PC-9 (cell line): ENCODE data around the gene CTNNA3. TPM values are rescaled to one million over a fixed set of nuclear protein-coding genes. Genes with fewer than 3 reads are reported as not detected.

Source experiments
- BruUV-seq: library from RNA; stranded (reverse); fragments of 400-500 nt; replicated peaks from 2 replicates; lab custom pipeline; 2021; lab: Mats Ljungman, UMichigan
- CTCF ChIA-PET: fragments of 300-600 bp; sonication (Branson Sonifier 250); formaldehyde crosslinking; loops from one replicate; lab custom pipeline; 2022; ENCODE audit warnings: antibody characterized with exemption; lab: Charles Lee
- POLR2A ChIA-PET: fragments of 300-600 bp; sonication (Branson Sonifier 250); formaldehyde crosslinking; loops from one replicate; lab custom pipeline; 2022; ENCODE audit warnings: antibody characterized with exemption; ENCODE audit not compliant: unreplicated experiment; lab: Charles Lee
- DNase-seq, 2 experiments: peaks; one replicate each; pipeline versions ENCODE4 v3.0.0 to v3.0.0-alpha.2; 2015 to 2022; ENCODE audit warnings: mixed read lengths in 1 of 2
- H2AFZ ChIP-seq: fragments of 200-600 bp; sonication (generic); 2 replicates; pipeline ENCODE4 v1.8.1; 2017; ENCODE audit warnings: antibody characterized with exemption
- H3F3A ChIP-seq: fragments of 200-600 bp; sonication (generic); 2 replicates; pipeline ENCODE4 v1.8.1; 2017; ENCODE audit warnings: antibody characterized with exemption, mild to moderate bottlenecking, low read depth; ENCODE audit not compliant: insufficient read depth
- H3K27ac ChIP-seq: fragments of 200-600 bp; sonication (generic); 2 replicates; pipeline ENCODE4 v1.6.1; 2016; ENCODE audit warnings: mixed run types
- H3K27me3 ChIP-seq: fragments of 200-600 bp; sonication (generic); 2 replicates; pipeline ENCODE4 v1.6.1; 2016; ENCODE audit warnings: low read depth, mixed run types; ENCODE audit not compliant: insufficient read depth
- H3K36me3 ChIP-seq: fragments of 200-600 bp; sonication (generic); 2 replicates; pipeline ENCODE4 v1.6.1; 2016; ENCODE audit warnings: low read depth, mixed run types
- H3K4me1 ChIP-seq: fragments of 200-600 bp; sonication (generic); replicated peaks from 2 replicates; pipeline ENCODE4 v1.6.1; 2016; ENCODE audit warnings: mixed run types; ENCODE audit not compliant: insufficient read depth
- H3K4me2 ChIP-seq: fragments of 200-600 bp; sonication (generic); 2 replicates; pipeline ENCODE4 v1.6.1; 2017; ENCODE audit warnings: mixed run types
- H3K4me3 ChIP-seq: fragments of 200-600 bp; sonication (generic); 2 replicates; pipeline ENCODE4 v1.6.1; 2016; ENCODE audit warnings: mixed run types
- H3K79me2 ChIP-seq: fragments of 200-600 bp; sonication (generic); 2 replicates; pipeline ENCODE4 v1.6.1; 2017; ENCODE audit warnings: low read depth, mixed run types
- H3K9me2 ChIP-seq: fragments of 200-600 bp; sonication (generic); 2 replicates; pipeline ENCODE4 v1.8.1; 2017; ENCODE audit warnings: mild to moderate bottlenecking; ENCODE audit not compliant: insufficient read depth
- H3K9me3 ChIP-seq: fragments of 200-600 bp; sonication (generic); 2 replicates; pipeline ENCODE4 v1.8.1; 2016; ENCODE audit warnings: low read depth; ENCODE audit not compliant: insufficient read depth
- H4K20me1 ChIP-seq: fragments of 200-600 bp; sonication (generic); 2 replicates; pipeline ENCODE4 v1.8.1; 2017; ENCODE audit not compliant: insufficient read depth
- CTCF ChIP-seq: fragments of 200-600 bp; sonication (generic); conservative IDR thresholded peaks from 2 replicates; pipeline ENCODE4 v1.6.1; 2017; ENCODE audit warnings: mixed run types, antibody characterized with exemption, mild to moderate bottlenecking, moderate library complexity
- EZH2 ChIP-seq: fragments of 200-600 bp; sonication (generic); IDR thresholded peaks from 2 replicates; pipeline ENCODE4 v1.8.0; 2017; ENCODE audit warnings: antibody characterized with exemption, low read depth
- intact Hi-C: fragments of 100-400 bp; cut with micrococcal nuclease; formaldehyde crosslinking; loops from one replicate; pipeline ENCODE4 v1.10.0; 2022; ENCODE audit not compliant: unreplicated experiment
- total RNA-seq: library from RNA; stranded (reverse); gene quantifications from 2 replicates; pipeline ENCODE4 v1.2.3, GENCODE V29; 2021

CTNNA3 gene
- total RNA-seq, 1 experiment from 2014 or later = not detected

- Histone ChIP-seq H3K9me3 (no peaks in the 10 kb centered on the region), H3F3A (no peaks in the 10 kb centered on the region), H3K4me2 (no peak overlapping the region), H4K20me1 (no peaks in the 10 kb centered on the region), H3K36me3 (no peaks in the 10 kb centered on the region), H3K4me3 (no peak overlapping the region), H3K79me2 (no peaks in the 10 kb centered on the region), H3K4me1 (no peaks in the 10 kb centered on the region), H3K27ac (no peak overlapping the region), H3K9me2 (no peaks in the 10 kb centered on the region), H3K27me3 (no peaks in the 10 kb centered on the region), H2AFZ (no peak overlapping the region)
- TF ChIP-seq EZH2 (no peak), CTCF (no peak)
- ChIA-PET CTCF (interaction anchor here (0.6 kb wide), 1 partner anchor 827 kb away, joined by 3 read pairs; no protein-coding TSS in a partner anchor), POLR2A (no interaction called here)
- no TSS peak for BruUV-seq
- intact Hi-C loops = no loop called here
- DNase-seq = no peak
Observed at GRCh38 chr10:67045404-67045803, 650.6 kb downstream of the CTNNA3 start.

GRCh38 chr10:67043041-67043440, 653.0 kb downstream of the CTNNA3 start:
- H3K9me3 ChIP-seq = no peaks in the 10 kb centered on the region
- no peaks in the 10 kb centered on the region for H3K79me2 ChIP-seq
- H3F3A ChIP-seq = no peaks in the 10 kb centered on the region
- CTCF ChIA-PET = no interaction called here
- no peak for DNase-seq
- BruUV-seq = no TSS peak
- no peaks in the 10 kb centered on the region for H3K9me2 ChIP-seq
- H3K4me2 ChIP-seq = no peak overlapping the region
- no peaks in the 10 kb centered on the region for H3K36me3 ChIP-seq
- TF ChIP-seq EZH2 (no peak), CTCF (no peak)
- no peak overlapping the region for H2AFZ ChIP-seq
- H3K4me3 ChIP-seq = no peak overlapping the region
- no peaks in the 10 kb centered on the region for H4K20me1 ChIP-seq
- intact Hi-C loops = no loop called here
- no peaks in the 10 kb centered on the region for H3K4me1 ChIP-seq
- no peak overlapping the region for H3K27ac ChIP-seq
- no peaks in the 10 kb centered on the region for H3K27me3 ChIP-seq
- POLR2A ChIA-PET = no interaction called here

- BruUV-seq = no TSS peak
- Histone ChIP-seq H2AFZ (no peak overlapping the region), H3K4me3 (no peak overlapping the region), H3F3A (no peaks in the 10 kb centered on the region), H3K9me2 (no peaks in the 10 kb centered on the region), H3K27ac (no peak overlapping the region), H3K27me3 (no peaks in the 10 kb centered on the region), H3K9me3 (no peaks in the 10 kb centered on the region), H4K20me1 (no peaks in the 10 kb centered on the region), H3K36me3 (no peaks in the 10 kb centered on the region), H3K4me2 (no peak overlapping the region), H3K79me2 (no peaks in the 10 kb centered on the region), H3K4me1 (no peaks in the 10 kb centered on the region)
- ChIA-PET POLR2A (no interaction called here), CTCF (no interaction called here)
- TF ChIP-seq CTCF (no peak), EZH2 (no peak)
- no peak for DNase-seq
- intact Hi-C loops = no loop called here
Observed at GRCh38 chr10:67036808-67037207, 659.2 kb downstream of the CTNNA3 start.
